Measurements from ENCODE around the gene ENTPD2.

The ENTPD2 gene

GRCh38 chr9:137030006-137030405, 23.9 kb downstream of the ENTPD2 start:
- no peak for DNase-seq (ENCODE audit: low spot score)

- peak; percentile 83 for DNase-seq (ENCODE audit: low spot score)
Observed at GRCh38 chr9:137029058-137029936, 24.6 kb downstream of the ENTPD2 start.

- peak; percentile 48 for DNase-seq (ENCODE audit: low spot score)
Observed at GRCh38 chr9:137028263-137029057, 25.4 kb downstream of the ENTPD2 start.

- no peak for DNase-seq (ENCODE audit: low spot score)
Observed at GRCh38 chr9:137027369-137028262, 26.2 kb downstream of the ENTPD2 start, which contains the start of gene ABCA2. ABCA2 (minus strand) TSS chr9:137028237; CDS start chr9:137028140, 97 bp downstream.

GRCh38 chr9:137026828-137027227, 27.0 kb downstream of the ENTPD2 start:
- DNase-seq (ENCODE audit: low spot score), result no peak

GRCh38 chr9:137026384-137026783, 27.5 kb downstream of the ENTPD2 start:
- no peak for DNase-seq (ENCODE audit: low spot score)

- DNase-seq (ENCODE audit: low spot score), result peak; percentile 63
Observed at GRCh38 chr9:137025517-137025966, 28.3 kb downstream of the ENTPD2 start.

- no peak for DNase-seq (ENCODE audit: low spot score)
Observed at GRCh38 chr9:137023583-137023991, 30.3 kb downstream of the ENTPD2 start.

- DNase-seq (ENCODE audit: low spot score), result no peak
Observed at GRCh38 chr9:137023157-137023556, 30.7 kb downstream of the ENTPD2 start.

GRCh38 chr9:137022662-137023008, 31.2 kb downstream of the ENTPD2 start:
- DNase-seq (ENCODE audit: low spot score), result no peak

GRCh38 chr9:137021979-137022661, 31.7 kb downstream of the ENTPD2 start:
- DNase-seq (ENCODE audit: low spot score), result peak; percentile 72

GRCh38 chr9:137021568-137021978, 32.3 kb downstream of the ENTPD2 start:
- DNase-seq (ENCODE audit: low spot score), result no peak

- no peak for DNase-seq (ENCODE audit: low spot score)
Observed at GRCh38 chr9:137020771-137021567, 32.9 kb downstream of the ENTPD2 start.

GRCh38 chr9:137019891-137020683, 33.8 kb downstream of the ENTPD2 start:
- no peak for DNase-seq (ENCODE audit: low spot score)

- DNase-seq (ENCODE audit: low spot score), result no peak
Observed at GRCh38 chr9:137018761-137019559, 34.9 kb downstream of the ENTPD2 start.

GRCh38 chr9:137017791-137018497, 35.9 kb downstream of the ENTPD2 start:
- no peak for DNase-seq (ENCODE audit: low spot score)

GRCh38 chr9:137017071-137017470, 36.8 kb downstream of the ENTPD2 start:
- no peak for DNase-seq (ENCODE audit: low spot score)

GRCh38 chr9:137016436-137016835, 37.4 kb downstream of the ENTPD2 start:
- no peak for DNase-seq (ENCODE audit: low spot score)
